ENCODE measurements around the gene HIBCH. TPM values are rescaled to one million over a fixed set of nuclear protein-coding genes. Genes with fewer than 3 reads are reported as not detected.

The HIBCH gene
- polyA plus RNA-seq, 1 of the 3 experiments (the other 2 are of a cell fraction) = 8.4 TPM

DNA sequence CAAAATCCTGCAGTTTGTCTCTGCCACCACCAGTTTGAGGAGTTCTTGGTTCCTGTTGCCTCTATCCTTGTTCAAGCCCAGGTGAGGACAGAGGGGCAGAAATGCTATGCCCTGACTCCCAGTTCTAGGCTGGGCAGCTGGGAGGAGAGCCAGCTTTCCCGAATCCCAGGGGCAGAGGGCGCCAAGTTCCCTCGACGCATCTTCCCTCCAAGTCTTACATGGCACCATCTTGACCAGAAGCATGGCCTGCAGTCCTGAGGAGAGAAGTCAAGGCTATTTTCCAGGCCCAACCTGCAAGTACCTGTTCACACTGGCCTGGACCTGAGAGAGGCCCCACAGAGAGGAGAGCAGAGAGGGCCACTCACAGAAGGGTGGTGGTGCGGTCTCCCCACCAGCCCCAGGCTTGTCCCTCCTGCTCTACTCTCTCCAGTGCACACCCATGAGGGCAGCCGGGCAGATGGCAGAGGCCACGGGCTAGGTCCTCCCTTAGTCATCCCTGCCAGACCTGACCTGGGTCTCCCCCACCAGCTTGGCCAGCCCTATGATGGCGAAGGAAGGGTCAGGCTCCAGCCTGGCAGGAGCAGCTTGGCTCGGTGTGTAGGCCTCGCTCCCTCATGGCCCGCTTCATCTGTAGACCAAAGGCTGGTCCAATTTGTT, 141.4 kb downstream of the HIBCH start (continued):
- TF ChIP-seq USF2 (IDR thresholded peaks at IDR 0.05; ENCODE audit: borderline replicate concordance, low read depth, low read length) = no peak

DNA sequence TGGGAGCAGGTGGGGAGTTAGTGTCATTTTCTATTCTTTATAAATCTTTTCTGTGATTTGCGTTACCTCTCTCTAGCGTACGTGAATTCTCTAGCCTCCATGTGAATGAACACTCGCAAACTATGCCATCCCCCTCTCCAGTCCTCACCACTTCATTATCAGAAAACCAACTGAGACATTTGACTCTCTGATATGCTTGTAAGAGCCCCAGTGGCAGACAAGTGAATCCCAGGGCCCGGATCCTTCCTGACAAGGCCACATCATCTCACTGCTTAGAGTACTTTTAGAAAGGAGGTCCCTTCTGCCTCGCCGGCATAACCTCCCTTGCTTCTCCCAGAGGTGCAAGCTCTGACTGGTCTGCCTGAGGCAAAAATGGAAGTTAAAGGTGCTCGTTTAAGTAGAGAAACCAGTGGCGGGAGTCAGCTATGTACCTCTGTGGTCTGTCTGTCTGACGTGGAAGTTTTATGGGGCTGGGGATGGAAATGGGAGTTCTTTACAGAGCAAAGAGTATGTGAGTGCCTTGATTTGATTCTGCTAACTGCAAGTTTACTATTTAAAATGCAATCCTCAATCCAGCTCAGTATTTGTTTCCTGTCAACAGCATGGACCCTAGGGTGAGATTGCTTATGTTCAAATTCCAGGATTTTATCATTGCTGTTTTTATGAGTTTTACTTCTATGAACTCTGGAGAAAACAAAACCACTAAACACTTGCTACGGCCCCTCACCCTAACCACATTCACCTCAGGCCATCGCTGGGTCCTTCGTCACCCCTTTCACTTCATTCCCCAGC, 142.2 kb downstream of the HIBCH start:
- no peak for DNase-seq
- Histone ChIP-seq H4K20me1 (ENCODE audit: insufficient read depth) (no peaks in the 10 kb centered on the region), H3K4me3 (ENCODE audit: low read depth in 2 of 2, low read length in 1 of 2) (no peak overlapping the region), H2AFZ (ENCODE audit: low read depth) (no peak overlapping the region), H3F3A (replicated peaks; ENCODE audit: insufficient read depth) (peaks cover 4% of the 10 kb centered on the region), H3K36me3 (replicated peaks in 1 of 2; ENCODE audit: control insufficient read depth in 1 of 2, insufficient read depth in 2 of 2, low read length in 1 of 2) (no peaks in the 10 kb centered on the region), H3K4me1 (ENCODE audit: control insufficient read depth in 1 of 2, insufficient read depth in 2 of 2, low read depth in 1 of 2, low read length in 1 of 2) (peaks cover 0 to 12% of the 10 kb centered on the region in 2 experiments; a peak in 2 of 4 replicates), H3K9me3 (no peaks in the 10 kb centered on the region), H3K9ac (no peak overlapping the region), H3K27me3 (ENCODE audit: insufficient read depth) (no peaks in the 10 kb centered on the region), H3K27ac (ENCODE audit: low read depth in 2 of 2, low read length in 1 of 2) (no peak overlapping the region), H3K4me2 (no peak overlapping the region), H3K9me2 (no peaks in the 10 kb centered on the region), H3K79me2 (ENCODE audit: insufficient read depth) (no peaks in the 10 kb centered on the region)
- TF ChIP-seq MEF2A (IDR thresholded peaks at IDR 0.05; ENCODE audit: borderline replicate concordance, low read depth) (no peak), ELF1 (IDR thresholded peaks at IDR 0.05) (no peak), YY1 (IDR thresholded peaks at IDR 0.05; ENCODE audit: low read depth) (no peak), RXRA (IDR thresholded peaks at IDR 0.05; ENCODE audit: borderline replicate concordance, low read depth) (no peak), NFIC (IDR thresholded peaks at IDR 0.05; ENCODE audit: borderline replicate concordance) (no peak), POLR2AphosphoS5 (IDR thresholded peaks at IDR 0.05; ENCODE audit: low read depth, low read length) (no peak), ZBTB33 (IDR thresholded peaks at IDR 0.05; ENCODE audit: borderline replicate concordance, low read depth) (no peak), SMC3 (IDR thresholded peaks at IDR 0.05; ENCODE audit: low read depth, low read length) (no peak), TCF12 (IDR thresholded peaks at IDR 0.05) (no peak), CTCF (IDR thresholded peaks at IDR 0.05) (no peak), TAF1 (IDR thresholded peaks at IDR 0.05; ENCODE audit: borderline replicate concordance, low read depth, low read length) (no peak), SIN3A (IDR thresholded peaks at IDR 0.05; ENCODE audit: borderline replicate concordance, low read depth, low read length) (no peak)
- TF ChIP-seq, protein P1, sequence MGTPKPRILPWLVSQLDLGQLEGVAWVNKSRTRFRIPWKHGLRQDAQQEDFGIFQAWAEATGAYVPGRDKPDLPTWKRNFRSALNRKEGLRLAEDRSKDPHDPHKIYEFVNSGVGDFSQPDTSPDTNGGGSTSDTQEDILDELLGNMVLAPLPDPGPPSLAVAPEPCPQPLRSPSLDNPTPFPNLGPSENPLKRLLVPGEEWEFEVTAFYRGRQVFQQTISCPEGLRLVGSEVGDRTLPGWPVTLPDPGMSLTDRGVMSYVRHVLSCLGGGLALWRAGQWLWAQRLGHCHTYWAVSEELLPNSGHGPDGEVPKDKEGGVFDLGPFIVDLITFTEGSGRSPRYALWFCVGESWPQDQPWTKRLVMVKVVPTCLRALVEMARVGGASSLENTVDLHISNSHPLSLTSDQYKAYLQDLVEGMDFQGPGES (IDR thresholded peaks at IDR 0.05; ENCODE audit: low read depth, low read length) = no peak
- ChIA-PET CTCF (interaction anchor here (1.8 to 2.5 kb wide), 2 partner anchors 9 to 89 kb away, joined by 4 to 6 read pairs; no protein-coding TSS in a partner anchor), POLR2A (no interaction called here)
- WGBS (ENCODE audit: low lambda C conversion rate) = 93% methylated on average over 13 of the region's 13 CpGs

Measured in SK-N-SH (cell line).